HL-60 (cell line): ENCODE measurements around the gene NAB2.

Experiments used
- CTCF ChIP-seq: IDR thresholded peaks from one replicate; pipeline ENCODE4 v1.5.1; 2011; ENCODE audit warnings: low read length, control low read depth, inconsistent platforms; ENCODE audit not compliant: insufficient read depth
- GABPA ChIP-seq: IDR thresholded peaks from 2 replicates; pipeline ENCODE4 v1.6.1; 2012; ENCODE audit warnings: low read depth

GRCh38 chr12:57087010-57087690 is 1.8 kb upstream of the NAB2 start:
- TF ChIP-seq CTCF (no peak), GABPA (no peak)
